ENCODE results near the gene ATXN1. TPM values are rescaled to one million over a fixed set of nuclear protein-coding genes. Genes with fewer than 3 reads are reported as not detected.
"Not testable (repeated sequence)": the region's sequence is repeated elsewhere in the genome, so short reads cannot be mapped to it uniquely, and the experiment has no call there.

The ATXN1 gene
- total RNA-seq, 1 donor: 48.5 TPM

- H3K4me2 ChIP-seq (ENCODE audit: insufficient read depth, low read length): no peak overlapping the region
Observed at GRCh38 chr6:16787128-16787682, 25.9 kb upstream of the ATXN1 start.

GRCh38 chr6:16785496-16785895 is 24.2 kb upstream of the ATXN1 start:
- TF ChIP-seq CTCF (IDR thresholded peaks at IDR 0.05; ENCODE audit: extremely low read depth, low read depth, low read length): no peak

More at GRCh38 chr6:16787128-16787682, 25.9 kb upstream of the ATXN1 start:
- Histone ChIP-seq H3K9me3 (ENCODE audit: low read depth, low read length) (no peaks in the 10 kb centered on the region), H3K27me3 (ENCODE audit: insufficient read depth, low read length) (no peaks in the 10 kb centered on the region), H3K36me3 (ENCODE audit: insufficient read depth, low read length) (no peaks in the 10 kb centered on the region), H2AFZ (ENCODE audit: low read length) (no peak overlapping the region), H3K4me1 (ENCODE audit: insufficient read depth, low read length) (no peaks in the 10 kb centered on the region), H3K79me2 (ENCODE audit: insufficient read depth, low read length) (no peaks in the 10 kb centered on the region), H3K4me3 (ENCODE audit: insufficient read depth, low read length) (no peak overlapping the region), H4K20me1 (ENCODE audit: insufficient read depth, low read length) (no peaks in the 10 kb centered on the region), H3K27ac (ENCODE audit: low read depth, low read length) (no peak overlapping the region)
- DNase-seq (ENCODE audit: insufficient read length, low spot score, missing footprints): no peak
- TF ChIP-seq CTCF (IDR thresholded peaks at IDR 0.05; ENCODE audit: extremely low read depth, low read depth, low read length): no peak

GRCh38 chr6:16784957-16785356 is 23.7 kb upstream of the ATXN1 start:
- not testable (repeated sequence) for H3K4me3 ChIP-seq (ENCODE audit: insufficient read depth, low read length); H3K36me3 ChIP-seq (ENCODE audit: insufficient read depth, low read length); H3K27ac ChIP-seq (ENCODE audit: low read depth, low read length); H3K27me3 ChIP-seq (ENCODE audit: insufficient read depth, low read length); H3K79me2 ChIP-seq (ENCODE audit: insufficient read depth, low read length); H2AFZ ChIP-seq (ENCODE audit: low read length); H3K4me1 ChIP-seq (ENCODE audit: insufficient read depth, low read length); H3K4me2 ChIP-seq (ENCODE audit: insufficient read depth, low read length); H4K20me1 ChIP-seq (ENCODE audit: insufficient read depth, low read length); H3K9me3 ChIP-seq (ENCODE audit: low read depth, low read length); DNase-seq (ENCODE audit: insufficient read length, low spot score, missing footprints)

More at GRCh38 chr6:16785496-16785895, 24.2 kb upstream of the ATXN1 start:
- no peak overlapping the region for H3K4me3 ChIP-seq (ENCODE audit: insufficient read depth, low read length)
- H3K79me2 ChIP-seq (ENCODE audit: insufficient read depth, low read length): no peaks in the 10 kb centered on the region
- no peak overlapping the region for H2AFZ ChIP-seq (ENCODE audit: low read length)
- H3K36me3 ChIP-seq (ENCODE audit: insufficient read depth, low read length): no peaks in the 10 kb centered on the region
- no peak overlapping the region for H3K27ac ChIP-seq (ENCODE audit: low read depth, low read length)
- no peak for DNase-seq (ENCODE audit: insufficient read length, low spot score, missing footprints)
- no peaks in the 10 kb centered on the region for H4K20me1 ChIP-seq (ENCODE audit: insufficient read depth, low read length)
- no peaks in the 10 kb centered on the region for H3K9me3 ChIP-seq (ENCODE audit: low read depth, low read length)
- no peak overlapping the region for H3K4me2 ChIP-seq (ENCODE audit: insufficient read depth, low read length)
- no peaks in the 10 kb centered on the region for H3K27me3 ChIP-seq (ENCODE audit: insufficient read depth, low read length)
- H3K4me1 ChIP-seq (ENCODE audit: insufficient read depth, low read length): no peaks in the 10 kb centered on the region

GRCh38 chr6:16783952-16784565 is 22.8 kb upstream of the ATXN1 start:
- Histone ChIP-seq H3K9me3 (ENCODE audit: low read depth, low read length) (no peaks in the 10 kb centered on the region), H3K27ac (ENCODE audit: low read depth, low read length) (no peak overlapping the region), H3K36me3 (ENCODE audit: insufficient read depth, low read length) (no peaks in the 10 kb centered on the region), H4K20me1 (ENCODE audit: insufficient read depth, low read length) (no peaks in the 10 kb centered on the region), H3K4me3 (ENCODE audit: insufficient read depth, low read length) (no peak overlapping the region), H3K4me1 (ENCODE audit: insufficient read depth, low read length) (no peaks in the 10 kb centered on the region), H3K27me3 (ENCODE audit: insufficient read depth, low read length) (no peaks in the 10 kb centered on the region), H2AFZ (ENCODE audit: low read length) (no peak overlapping the region), H3K79me2 (ENCODE audit: insufficient read depth, low read length) (no peaks in the 10 kb centered on the region), H3K4me2 (ENCODE audit: insufficient read depth, low read length) (no peak overlapping the region)
- no peak for TF ChIP-seq CTCF (IDR thresholded peaks at IDR 0.05; ENCODE audit: extremely low read depth, low read depth, low read length)
- DNase-seq (ENCODE audit: insufficient read length, low spot score, missing footprints): no peak
